ENCODE results near the gene LRRTM4.

LRRTM4 gene

DNA sequence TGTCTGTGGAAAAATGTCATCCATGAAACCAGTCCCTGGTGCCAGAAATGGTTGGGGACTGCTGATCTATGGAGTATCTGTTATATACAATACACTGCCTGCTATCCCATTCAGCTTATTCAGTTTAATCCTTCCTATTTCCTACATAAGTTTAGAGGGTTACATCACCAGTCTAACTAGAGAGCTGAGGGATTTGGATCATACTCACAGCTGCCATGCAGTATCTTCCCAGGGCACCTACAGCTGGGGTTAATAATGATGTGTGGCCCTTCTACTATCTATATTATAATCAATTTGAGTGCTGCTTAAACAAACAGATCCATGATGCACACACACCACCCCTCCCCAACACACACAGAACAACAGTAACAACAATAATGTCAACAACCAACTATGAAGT, 524.0 kb downstream of the LRRTM4 start:
- H3K9me3 ChIP-seq (ENCODE audit: control extremely low read depth in 1 of 5, control insufficient read depth in 4 of 5, insufficient read depth in 2 of 5, low read depth in 1 of 5, low read length in 4 of 5), result no peaks in the 10 kb centered on the region
- ChIA-PET POLR2A (no interaction called here), CTCF (no interaction called here)
- no peaks in the 10 kb centered on the region for H3K36me3 ChIP-seq (ENCODE audit: control insufficient read depth in 4 of 4, insufficient read depth in 4 of 4, low read length in 3 of 4)
- no peaks in the 10 kb centered on the region for H3K27me3 ChIP-seq (replicated peaks in 2 of 5; ENCODE audit: control insufficient read depth in 4 of 5, insufficient read depth in 5 of 5, low read length in 4 of 5)
- H3K4me3 ChIP-seq (ENCODE audit: control insufficient read depth in 1 of 7, extremely low read depth in 1 of 7, insufficient read depth in 4 of 7, low read depth in 2 of 7, low read length in 6 of 7), result no peak overlapping the region
- H3K27ac ChIP-seq (ENCODE audit: insufficient read depth in 1 of 2, low read depth in 1 of 2, low read length in 2 of 2, poor library complexity in 1 of 2, severe bottlenecking in 2 of 2), result no peak overlapping the region
- H3K4me1 ChIP-seq (ENCODE audit: control extremely low read depth in 1 of 4, control insufficient read depth in 4 of 4, insufficient read depth in 4 of 4, low read length in 3 of 4), result no peaks in the 10 kb centered on the region
- DNase-seq, result no peak

DNA sequence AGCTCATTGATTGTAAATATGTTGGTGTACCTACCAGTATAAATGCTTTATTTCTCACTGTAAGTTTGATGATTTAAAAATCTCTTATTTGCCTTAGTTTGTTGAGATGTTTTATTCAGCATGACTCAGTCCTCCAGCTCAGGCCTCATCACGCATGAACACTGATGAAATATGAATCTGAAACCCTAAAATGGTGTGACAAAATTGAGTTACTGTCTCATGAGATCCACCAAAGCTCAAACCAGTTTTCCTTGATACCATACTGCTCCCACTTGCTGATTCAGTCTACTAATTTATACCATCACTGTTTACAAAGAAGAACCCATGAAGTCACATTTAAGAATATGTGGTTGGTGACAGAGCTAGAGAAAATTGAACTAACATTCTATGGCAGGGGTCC, 524.9 kb downstream of the LRRTM4 start:
- POLR2A ChIA-PET, result no interaction called here
- H3K9me3 ChIP-seq (ENCODE audit: control extremely low read depth in 1 of 5, control insufficient read depth in 4 of 5, insufficient read depth in 2 of 5, low read depth in 1 of 5, low read length in 4 of 5), result no peaks in the 10 kb centered on the region
- no peak overlapping the region for H3K4me3 ChIP-seq (ENCODE audit: control insufficient read depth in 1 of 7, extremely low read depth in 1 of 7, insufficient read depth in 4 of 7, low read depth in 2 of 7, low read length in 6 of 7)
- 80% methylated on average over 1 of the region's 1 CpG for WGBS (ENCODE audit: insufficient coverage)
- no peak overlapping the region for H3K27ac ChIP-seq (ENCODE audit: insufficient read depth in 1 of 2, low read depth in 1 of 2, low read length in 2 of 2, poor library complexity in 1 of 2, severe bottlenecking in 2 of 2)
- H3K4me1 ChIP-seq (ENCODE audit: control extremely low read depth in 1 of 4, control insufficient read depth in 4 of 4, insufficient read depth in 4 of 4, low read length in 3 of 4), result no peaks in the 10 kb centered on the region
- CTCF ChIA-PET, result no interaction called here
- no peaks in the 10 kb centered on the region for H3K27me3 ChIP-seq (replicated peaks in 2 of 5; ENCODE audit: control insufficient read depth in 4 of 5, insufficient read depth in 5 of 5, low read length in 4 of 5)
- DNase-seq, result no peak
- no peaks in the 10 kb centered on the region for H3K36me3 ChIP-seq (ENCODE audit: control insufficient read depth in 4 of 4, insufficient read depth in 4 of 4, low read length in 3 of 4)

DNA sequence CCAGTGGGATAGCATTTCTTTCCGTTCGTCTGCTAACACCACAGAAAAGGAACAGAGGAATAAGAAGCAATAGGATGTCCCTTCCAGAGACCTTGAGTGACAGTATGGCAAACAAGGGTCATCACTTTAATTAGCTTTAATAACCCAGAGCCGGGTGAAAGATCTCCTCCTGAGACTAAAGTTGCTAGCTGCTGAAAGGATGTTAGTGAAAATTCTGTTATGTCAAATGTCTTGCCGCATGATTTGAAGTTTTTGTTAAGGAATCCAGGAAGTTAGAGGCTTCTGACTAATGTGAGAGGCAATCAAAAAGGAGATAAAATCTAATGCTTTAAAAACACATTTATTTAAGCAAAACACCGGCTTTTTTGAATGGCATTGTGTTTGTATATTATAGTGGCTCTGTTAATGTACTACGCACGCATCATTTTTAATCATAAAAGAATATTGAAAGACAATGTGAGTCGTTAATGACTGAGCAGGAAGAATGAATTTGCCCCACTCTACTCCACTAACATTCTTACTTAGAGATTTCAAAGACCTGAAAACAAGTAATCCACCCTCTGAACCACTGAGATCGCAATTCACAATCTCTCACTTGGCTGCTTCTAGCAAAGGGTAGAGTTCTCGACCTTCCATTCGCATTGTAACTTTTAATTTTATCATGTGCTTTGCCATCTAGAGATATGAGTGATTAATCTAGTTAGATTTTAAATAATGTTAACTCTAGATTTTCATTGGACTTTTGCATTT, 536.6 kb downstream of the LRRTM4 start:
- CTCF ChIA-PET, result no interaction called here

GRCh38 chr2:76984359-76984758, 537.8 kb downstream of the LRRTM4 start:
- H3K9me3 ChIP-seq (ENCODE audit: control extremely low read depth in 1 of 5, control insufficient read depth in 4 of 5, insufficient read depth in 2 of 5, low read depth in 1 of 5, low read length in 4 of 5), result no peaks in the 10 kb centered on the region
- ChIA-PET CTCF (no interaction called here), POLR2A (no interaction called here)
- no peak overlapping the region for H3K27ac ChIP-seq (ENCODE audit: insufficient read depth in 1 of 2, low read depth in 1 of 2, low read length in 2 of 2, poor library complexity in 1 of 2, severe bottlenecking in 2 of 2)
- no peaks in the 10 kb centered on the region for H3K4me1 ChIP-seq (ENCODE audit: control extremely low read depth in 1 of 4, control insufficient read depth in 4 of 4, insufficient read depth in 4 of 4, low read length in 3 of 4)
- 78% methylated on average over 1 of the region's 2 CpGs for WGBS (ENCODE audit: insufficient coverage)
- no peaks in the 10 kb centered on the region for H3K36me3 ChIP-seq (ENCODE audit: control insufficient read depth in 4 of 4, insufficient read depth in 4 of 4, low read length in 3 of 4)
- no peak for DNase-seq
- H3K27me3 ChIP-seq (replicated peaks in 2 of 5; ENCODE audit: control insufficient read depth in 4 of 5, insufficient read depth in 5 of 5, low read length in 4 of 5), result no peaks in the 10 kb centered on the region
- no peak overlapping the region for H3K4me3 ChIP-seq (ENCODE audit: control insufficient read depth in 1 of 7, extremely low read depth in 1 of 7, insufficient read depth in 4 of 7, low read depth in 2 of 7, low read length in 6 of 7)

More for the DNA sequence above, 536.6 kb downstream of the LRRTM4 start:
- DNase-seq, result no peak
- Histone ChIP-seq H3K4me3 (ENCODE audit: control insufficient read depth in 1 of 7, extremely low read depth in 1 of 7, insufficient read depth in 4 of 7, low read depth in 2 of 7, low read length in 6 of 7) (no peak overlapping the region), H3K36me3 (ENCODE audit: control insufficient read depth in 4 of 4, insufficient read depth in 4 of 4, low read length in 3 of 4) (no peaks in the 10 kb centered on the region), H3K27me3 (replicated peaks in 2 of 5; ENCODE audit: control insufficient read depth in 4 of 5, insufficient read depth in 5 of 5, low read length in 4 of 5) (no peaks in the 10 kb centered on the region), H3K27ac (ENCODE audit: insufficient read depth in 1 of 2, low read depth in 1 of 2, low read length in 2 of 2, poor library complexity in 1 of 2, severe bottlenecking in 2 of 2) (no peak overlapping the region), H3K9me3 (ENCODE audit: control extremely low read depth in 1 of 5, control insufficient read depth in 4 of 5, insufficient read depth in 2 of 5, low read depth in 1 of 5, low read length in 4 of 5) (no peaks in the 10 kb centered on the region), H3K4me1 (ENCODE audit: control extremely low read depth in 1 of 4, control insufficient read depth in 4 of 4, insufficient read depth in 4 of 4, low read length in 3 of 4) (no peaks in the 10 kb centered on the region)
- POLR2A ChIA-PET, result no interaction called here
- WGBS (ENCODE audit: insufficient coverage), result 21% methylated on average over 3 of the region's 11 CpGs

DNA sequence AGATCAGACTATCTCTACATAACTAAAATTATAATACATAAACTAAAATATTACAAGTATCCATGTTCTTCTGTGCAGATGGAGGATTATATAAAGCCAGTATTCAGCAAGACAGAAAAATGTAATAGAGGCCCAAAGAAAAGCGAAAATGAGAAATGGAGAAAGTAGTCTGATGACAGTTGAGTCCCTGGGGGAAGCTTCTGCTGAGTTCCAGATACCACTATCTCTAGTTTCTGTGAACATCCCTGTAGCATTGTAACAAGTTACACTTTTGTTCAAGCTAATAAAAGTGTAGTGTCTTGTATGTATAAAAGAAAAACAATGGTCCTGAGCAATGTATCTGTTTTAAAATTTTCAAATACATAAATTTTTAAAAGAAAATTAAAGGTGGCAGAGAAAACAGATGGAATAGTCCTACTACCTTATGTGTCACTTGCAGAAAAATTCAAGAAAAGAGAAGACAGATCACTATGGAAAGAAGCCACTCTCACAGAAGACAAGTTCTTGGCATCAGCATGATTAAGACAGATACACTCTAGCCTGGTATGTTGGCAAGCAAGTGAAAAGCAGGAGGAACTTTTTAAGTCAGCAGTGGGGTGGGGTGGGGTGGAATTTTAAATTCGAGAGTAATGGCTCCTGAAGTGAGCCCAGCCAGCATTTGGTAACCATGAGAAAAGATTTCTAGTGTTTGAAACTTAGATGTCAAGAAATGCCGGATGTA, 541.9 kb downstream of the LRRTM4 start:
- DNase-seq, result no peak
- Histone ChIP-seq H3K27me3 (replicated peaks in 2 of 5; ENCODE audit: control insufficient read depth in 4 of 5, insufficient read depth in 5 of 5, low read length in 4 of 5) (no peaks in the 10 kb centered on the region), H3K36me3 (ENCODE audit: control insufficient read depth in 4 of 4, insufficient read depth in 4 of 4, low read length in 3 of 4) (no peaks in the 10 kb centered on the region), H3K4me1 (ENCODE audit: control extremely low read depth in 1 of 4, control insufficient read depth in 4 of 4, insufficient read depth in 4 of 4, low read length in 3 of 4) (no peaks in the 10 kb centered on the region), H3K9me3 (ENCODE audit: control extremely low read depth in 1 of 5, control insufficient read depth in 4 of 5, insufficient read depth in 2 of 5, low read depth in 1 of 5, low read length in 4 of 5) (no peaks in the 10 kb centered on the region), H3K4me3 (ENCODE audit: control insufficient read depth in 1 of 7, extremely low read depth in 1 of 7, insufficient read depth in 4 of 7, low read depth in 2 of 7, low read length in 6 of 7) (no peak overlapping the region), H3K27ac (ENCODE audit: insufficient read depth in 1 of 2, low read depth in 1 of 2, low read length in 2 of 2, poor library complexity in 1 of 2, severe bottlenecking in 2 of 2) (no peak overlapping the region)
- ChIA-PET CTCF (no interaction called here), POLR2A (no interaction called here)
- 77% methylated on average over 2 of the region's 3 CpGs for WGBS (ENCODE audit: insufficient coverage)

DNA sequence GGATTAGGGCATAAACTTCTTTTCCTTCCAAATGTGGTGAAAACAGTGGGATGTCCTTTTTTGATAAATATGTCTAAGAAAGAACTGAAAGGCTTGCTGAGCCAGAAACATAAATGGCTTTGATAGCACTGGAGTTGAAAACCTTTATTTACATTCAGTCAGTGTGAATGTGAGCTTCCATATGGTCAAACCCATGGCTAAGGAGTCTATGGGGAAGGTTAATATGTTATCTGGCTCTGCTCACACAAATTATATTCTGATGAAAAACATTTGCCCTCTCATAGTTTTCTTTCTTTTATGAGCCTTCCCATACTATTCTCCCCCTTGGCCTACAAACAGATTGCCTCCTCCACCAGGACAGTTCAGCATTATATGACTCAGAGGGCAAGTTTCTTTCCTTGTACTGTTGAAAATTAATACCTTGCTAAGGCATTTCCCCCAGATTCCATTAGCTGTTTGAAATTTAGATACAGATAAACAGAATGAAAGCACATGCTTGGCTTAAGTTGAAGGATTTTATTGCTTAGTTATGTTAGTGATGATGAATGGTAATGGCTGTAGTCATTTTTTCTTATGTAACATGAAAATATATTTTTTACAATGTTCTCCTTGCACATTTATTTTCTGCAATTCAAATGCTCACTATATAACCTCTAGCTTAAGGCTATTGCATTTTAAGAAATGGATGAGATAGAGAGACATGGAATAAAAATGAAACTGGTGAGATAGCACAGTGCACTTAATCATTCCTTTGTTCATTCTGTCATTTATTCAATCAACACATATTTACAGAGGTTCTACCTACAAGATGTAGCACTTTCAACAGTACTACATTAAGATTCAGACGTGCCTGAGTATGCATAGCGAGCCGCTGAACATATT, 544.1 kb downstream of the LRRTM4 start:
- Histone ChIP-seq H3K27ac (ENCODE audit: insufficient read depth in 1 of 2, low read depth in 1 of 2, low read length in 2 of 2, poor library complexity in 1 of 2, severe bottlenecking in 2 of 2) (no peak overlapping the region), H3K27me3 (replicated peaks in 2 of 5; ENCODE audit: control insufficient read depth in 4 of 5, insufficient read depth in 5 of 5, low read length in 4 of 5) (no peaks in the 10 kb centered on the region), H3K36me3 (ENCODE audit: control insufficient read depth in 4 of 4, insufficient read depth in 4 of 4, low read length in 3 of 4) (no peaks in the 10 kb centered on the region), H3K4me1 (ENCODE audit: control extremely low read depth in 1 of 4, control insufficient read depth in 4 of 4, insufficient read depth in 4 of 4, low read length in 3 of 4) (no peaks in the 10 kb centered on the region), H3K9me3 (ENCODE audit: control extremely low read depth in 1 of 5, control insufficient read depth in 4 of 5, insufficient read depth in 2 of 5, low read depth in 1 of 5, low read length in 4 of 5) (no peaks in the 10 kb centered on the region), H3K4me3 (ENCODE audit: control insufficient read depth in 1 of 7, extremely low read depth in 1 of 7, insufficient read depth in 4 of 7, low read depth in 2 of 7, low read length in 6 of 7) (no peak overlapping the region)
- DNase-seq, result no peak
- 90% methylated on average over 2 of the region's 3 CpGs for WGBS (ENCODE audit: insufficient coverage)
- ChIA-PET POLR2A (no interaction called here), CTCF (no interaction called here)

- Histone ChIP-seq H3K4me3 (ENCODE audit: control insufficient read depth in 1 of 7, extremely low read depth in 1 of 7, insufficient read depth in 4 of 7, low read depth in 2 of 7, low read length in 6 of 7) (no peak overlapping the region), H3K36me3 (ENCODE audit: control insufficient read depth in 4 of 4, insufficient read depth in 4 of 4, low read length in 3 of 4) (no peaks in the 10 kb centered on the region), H3K4me1 (ENCODE audit: control extremely low read depth in 1 of 4, control insufficient read depth in 4 of 4, insufficient read depth in 4 of 4, low read length in 3 of 4) (no peaks in the 10 kb centered on the region), H3K27ac (ENCODE audit: insufficient read depth in 1 of 2, low read depth in 1 of 2, low read length in 2 of 2, poor library complexity in 1 of 2, severe bottlenecking in 2 of 2) (no peak overlapping the region), H3K27me3 (replicated peaks in 2 of 5; ENCODE audit: control insufficient read depth in 4 of 5, insufficient read depth in 5 of 5, low read length in 4 of 5) (no peaks in the 10 kb centered on the region), H3K9me3 (ENCODE audit: control extremely low read depth in 1 of 5, control insufficient read depth in 4 of 5, insufficient read depth in 2 of 5, low read depth in 1 of 5, low read length in 4 of 5) (no peaks in the 10 kb centered on the region)
- no peak for DNase-seq
- ChIA-PET POLR2A (interaction anchor here (0.6 kb wide), 1 partner anchor 1154 kb away, joined by 3 read pairs; no protein-coding TSS in a partner anchor), CTCF (no interaction called here)
Observed at GRCh38 chr2:76975752-76976151, 546.4 kb downstream of the LRRTM4 start.
